T-cell (primary cell): Measurements from ENCODE around the gene FAM110A. TPM values are rescaled to one million over a fixed set of nuclear protein-coding genes. Genes with fewer than 3 reads are reported as not detected.

Source experiments
- ATAC-seq, 4 experiments: fragments of 200-7000 bp in 3 of 4; fragments of 150-1000 bp in 1 of 4; cut with Tn5 transposase; replicated peaks in 1 of 4; 1 replicate in 3 of 4; 2 replicates in 1 of 4; pipeline ENCODE4 v1.10.0; 2021; ENCODE audit warnings: moderate library complexity in 3 of 4, mild to moderate bottlenecking in 2 of 4, moderate number of reproducible peaks in 1 of 4
- CTCF ChIA-PET, 2 donors: fragments of 300-600 bp; sonication (Branson Sonifier 250); formaldehyde crosslinking; loops; one replicate each; lab custom pipeline; 2022; ENCODE audit warnings: antibody characterized with exemption in 2 of 2; lab: Charles Lee
- POLR2A ChIA-PET, 2 donors: fragments of 300-600 bp; sonication (Branson Sonifier 250); formaldehyde crosslinking; loops; one replicate each; lab custom pipeline; 2022; ENCODE audit warnings: antibody characterized with exemption in 2 of 2; lab: Charles Lee
- DNase-seq, 35 experiments: peaks; one replicate each; pipeline versions ENCODE4 v3.0.0 to v3.0.0-alpha.2; 2013 to 2023
- H3K27ac ChIP-seq: one replicate; pipeline ENCODE4 v1.5.1; 2013; ENCODE audit warnings: low read length
- H3K27me3 ChIP-seq, 2 experiments: replicated peaks in 1 of 2; 1 replicate in 1 of 2; 2 replicates in 1 of 2; pipeline versions ENCODE4 v1.6.1 to v1.7.0; 2013; ENCODE audit warnings: low read length in 1 of 2, mixed read lengths in 1 of 2; ENCODE audit not compliant: control insufficient read depth in 2 of 2, insufficient read depth in 2 of 2; ENCODE audit errors: extremely low read depth in 1 of 2
- H3K36me3 ChIP-seq, 2 donors: 1 replicate in 1 of 2; 2 replicates in 1 of 2; pipeline versions ENCODE4 v1.6.1 to v1.7.0; 2013; ENCODE audit warnings: low read length in 1 of 2; ENCODE audit not compliant: control insufficient read depth in 2 of 2, insufficient read depth in 1 of 2; ENCODE audit errors: extremely low read depth in 1 of 2
- H3K4me1 ChIP-seq, 2 experiments: 1 replicate in 1 of 2; 2 replicates in 1 of 2; pipeline versions ENCODE4 v1.6.1 to v1.7.0; 2013; ENCODE audit warnings: low read length in 2 of 2, mixed read lengths in 1 of 2; ENCODE audit not compliant: insufficient read depth in 2 of 2, control insufficient read depth in 1 of 2; ENCODE audit errors: extremely low read depth in 1 of 2
- H3K4me3 ChIP-seq, 2 donors: 1 replicate in 1 of 2; 2 replicates in 1 of 2; pipeline versions ENCODE4 v1.5.1 to v1.7.0; 2013; ENCODE audit warnings: mild to moderate bottlenecking in 2 of 2, low read length in 1 of 2, moderate library complexity in 1 of 2; ENCODE audit not compliant: control insufficient read depth in 1 of 2; ENCODE audit errors: extremely low read depth in 1 of 2
- H3K9me3 ChIP-seq: 2 replicates; pipeline ENCODE4 v1.7.0; 2013
- H3K27ac Mint-ChIP-seq, 2 donors: one replicate each; pipeline ENCODE4 v1.8.0; 2020 to 2021; ENCODE audit warnings: mild to moderate bottlenecking in 2 of 2, mixed read lengths in 2 of 2
- H3K27me3 Mint-ChIP-seq, 2 donors: one replicate each; pipeline ENCODE4 v1.8.0; 2021 to 2022; ENCODE audit warnings: mixed read lengths in 2 of 2
- H3K36me3 Mint-ChIP-seq: one replicate; pipeline ENCODE4 v1.8.0; 2021; ENCODE audit warnings: mixed read lengths
- H3K4me1 Mint-ChIP-seq, 3 donors: one replicate each; pipeline ENCODE4 v1.8.0; 2020 to 2022; ENCODE audit warnings: mixed read lengths in 3 of 3, mild to moderate bottlenecking in 1 of 3
- H3K4me3 Mint-ChIP-seq, 3 donors: one replicate each; pipeline ENCODE4 v1.8.0; 2020 to 2022; ENCODE audit warnings: mild to moderate bottlenecking in 3 of 3, mixed read lengths in 3 of 3, moderate library complexity in 3 of 3
- H3K9me3 Mint-ChIP-seq, 3 donors: one replicate each; pipeline ENCODE4 v1.8.0; 2020 to 2022; ENCODE audit warnings: mixed read lengths in 3 of 3
- WGBS: methylation state at CpG from one replicate; pipeline ENCODE4 v1.1.5; 2013; ENCODE audit warnings: missing lambda C conversion rate; ENCODE audit not compliant: insufficient coverage; 5-methylcytosine and 5-hydroxymethylcytosine counted together
- total RNA-seq, 35 experiments: library from RNA in 6 of 35; stranded (reverse) in 6 of 35; fragments of 120-200 nt in 1 of 35; gene quantifications; one replicate each; pipeline versions ENCODE4 v1.2.1 to v1.2.4 and lab custom pipeline; 2013 to 2026

Gene FAM110A
- total RNA-seq, 5 donors from 2014 or later (not counting 1 experiment from before 2014, with no cell fraction given) = 12.7 to 27.9 (median 26.9) TPM

DNA sequence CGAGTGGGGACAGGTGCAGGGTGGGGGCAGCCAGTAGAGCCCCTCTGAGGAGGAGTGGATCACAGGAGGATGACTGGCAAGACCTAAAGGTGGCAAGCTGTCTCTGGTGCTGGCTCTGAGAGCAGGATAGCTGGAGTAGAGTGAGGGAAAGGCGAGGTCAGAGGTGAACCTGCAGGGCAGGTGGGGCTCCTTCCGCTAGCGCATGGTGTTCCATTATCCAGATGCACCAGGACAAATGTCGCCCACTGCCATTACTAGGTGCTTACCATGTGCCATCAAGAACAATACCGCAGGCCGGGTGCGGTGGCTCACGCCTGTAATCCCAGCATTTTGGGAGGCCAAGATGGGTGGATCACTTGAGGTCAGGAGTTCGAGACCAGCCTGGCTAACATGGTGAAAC, 18.3 kb upstream of the FAM110A start:
- no peak overlapping the region for H3K4me3 ChIP-seq
- peaks cover 0 to 24% of the 10 kb centered on the region in 2 experiments for H3K27me3 ChIP-seq
- no peaks in the 10 kb centered on the region for H3K36me3 Mint-ChIP-seq
- H3K27me3 Mint-ChIP-seq = peaks cover 22 to 35% of the 10 kb centered on the region in 2 donors
- no peak overlapping the region for H3K27ac ChIP-seq
- no peak for ATAC-seq
- H3K4me3 Mint-ChIP-seq = no peak overlapping the region
- H3K9me3 ChIP-seq = no peaks in the 10 kb centered on the region
- WGBS = 88% methylated on average over 10 of the region's 10 CpGs
- H3K4me1 Mint-ChIP-seq = peaks cover 4 to 16% (median 9%) of the 10 kb centered on the region in 3 donors
- DNase-seq = no peak
- H3K9me3 Mint-ChIP-seq = no peaks in the 10 kb centered on the region
- POLR2A ChIA-PET = no interaction called here
- H3K36me3 ChIP-seq = no peaks in the 10 kb centered on the region
- H3K4me1 ChIP-seq = peaks cover 0 to 11% of the 10 kb centered on the region in 2 experiments
- CTCF ChIA-PET = interaction anchor here (0.5 to 2.5 kb wide), 4 partner anchors 141 to 297 kb away, joined by 3 to 28 read pairs (median 13); no protein-coding TSS in a partner anchor
- no peak overlapping the region for H3K27ac Mint-ChIP-seq

DNA sequence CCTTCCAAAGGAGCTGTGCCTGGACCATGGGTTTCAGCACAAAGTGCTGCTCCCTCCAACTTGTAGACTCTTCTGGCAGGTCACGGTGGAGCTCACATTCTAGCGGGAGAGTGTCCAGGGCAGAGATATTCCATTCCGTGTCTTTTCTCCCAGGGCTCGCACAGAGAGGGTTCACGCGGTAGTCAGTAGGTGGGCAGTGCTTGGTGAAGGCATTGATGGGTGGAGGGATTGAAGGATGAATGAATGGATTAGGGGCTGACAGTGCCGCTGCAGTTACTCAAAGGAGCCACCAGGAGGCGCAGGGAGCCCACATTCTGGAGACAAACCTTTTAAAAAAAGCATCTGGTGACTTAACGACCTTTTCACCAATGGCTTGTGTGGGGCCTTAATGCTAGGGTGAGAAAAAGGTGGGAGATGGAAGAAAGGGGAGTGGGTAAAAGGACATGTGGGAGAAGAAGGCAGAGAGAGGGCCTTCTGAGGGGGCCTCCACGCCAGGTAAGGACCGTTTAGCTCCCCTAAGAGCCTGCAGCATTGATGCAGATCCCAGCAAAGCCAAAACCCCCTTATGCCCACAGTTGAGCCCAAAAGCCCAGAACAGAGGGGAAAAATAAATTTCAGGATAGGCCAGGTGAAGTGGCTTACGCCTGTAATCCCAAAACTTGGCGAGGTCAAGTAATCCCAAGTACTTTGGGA, 17.5 kb upstream of the FAM110A start:
- Mint-ChIP-seq H3K36me3 (no peaks in the 10 kb centered on the region), H3K27ac (no peak overlapping the region), H3K4me1 (peaks cover 6 to 16% (median 12%) of the 10 kb centered on the region in 3 donors), H3K9me3 (no peaks in the 10 kb centered on the region), H3K27me3 (peaks cover 22 to 27% of the 10 kb centered on the region in 2 donors), H3K4me3 (no peak overlapping the region)
- peaks cover 0 to 11% of the 10 kb centered on the region in 2 experiments for H3K4me1 ChIP-seq
- peak; percentile 16 to 85 (median 62) for DNase-seq
- no peak overlapping the region for H3K4me3 ChIP-seq
- no peaks in the 10 kb centered on the region for H3K9me3 ChIP-seq
- H3K27ac ChIP-seq = no peak overlapping the region
- H3K27me3 ChIP-seq = peaks cover 0 to 20% of the 10 kb centered on the region in 2 experiments
- H3K36me3 ChIP-seq = no peaks in the 10 kb centered on the region
- ATAC-seq = peak; percentile 48 to 65 (median 50)
- CTCF ChIA-PET = interaction anchor here (0.5 to 2.5 kb wide), 7 partner anchors 61 to 336 kb away, joined by 3 to 28 read pairs (median 3); no protein-coding TSS in a partner anchor
- 58% methylated on average over 2 of the region's 13 CpGs for whole genome bisulfite sequencing
- POLR2A ChIA-PET = no interaction called here

DNA sequence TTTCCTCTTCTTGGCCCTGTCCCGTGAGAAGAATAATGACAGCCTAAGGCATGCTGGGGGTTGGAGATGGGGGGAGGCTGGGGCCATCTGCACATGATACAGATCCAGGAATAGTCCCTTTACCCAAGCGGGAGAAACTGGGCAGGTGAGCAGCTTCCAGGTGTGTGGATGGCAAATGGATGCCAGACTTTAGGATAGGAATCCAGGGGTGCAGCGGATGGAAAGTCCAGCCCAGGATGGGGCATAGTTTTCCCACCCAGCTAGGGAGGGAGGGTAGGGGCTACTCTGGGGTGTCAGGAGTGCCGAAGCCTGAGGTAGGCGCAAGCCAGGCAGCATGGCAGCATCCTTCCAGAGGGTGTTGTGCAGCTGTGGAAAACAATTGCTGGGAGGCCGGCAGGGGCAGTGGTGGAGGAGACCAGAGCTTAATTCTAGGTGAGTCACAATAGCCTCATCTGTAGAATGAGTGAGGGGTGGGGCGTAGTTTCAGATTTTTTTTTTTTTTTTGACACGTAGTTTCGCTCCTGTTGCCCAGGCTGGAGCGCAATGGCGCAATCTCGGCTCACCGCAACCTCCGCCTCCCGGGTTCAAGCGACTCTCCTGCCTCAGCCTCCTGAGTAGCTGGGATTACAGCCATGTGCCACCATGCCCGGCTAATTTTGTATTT, 15.4 kb upstream of the FAM110A start:
- Histone ChIP-seq H3K36me3 (no peaks in the 10 kb centered on the region), H3K27ac (no peak overlapping the region), H3K27me3 (peaks cover 0 to 27% of the 10 kb centered on the region in 2 experiments), H3K9me3 (no peaks in the 10 kb centered on the region), H3K4me1 (peaks cover 0 to 11% of the 10 kb centered on the region in 2 experiments), H3K4me3 (no peak overlapping the region)
- Mint-ChIP-seq H3K27ac (no peak overlapping the region), H3K4me3 (no peak overlapping the region), H3K36me3 (no peaks in the 10 kb centered on the region), H3K9me3 (no peaks in the 10 kb centered on the region), H3K27me3 (peaks cover 9 to 17% of the 10 kb centered on the region in 2 donors), H3K4me1 (peaks cover 6 to 16% (median 12%) of the 10 kb centered on the region in 3 donors)
- ATAC-seq = no peak
- DNase-seq = no peak
- ChIA-PET CTCF (interaction anchor here (0.6 to 2.1 kb wide), 9 partner anchors 21 to 290 kb away, joined by 3 to 15 read pairs (median 5); no protein-coding TSS in a partner anchor), POLR2A (interaction anchor here in 1 of 2 donors (0.7 kb wide), 1 partner anchor 274 kb away, joined by 5 read pairs; no protein-coding TSS in a partner anchor)
- 87% methylated on average over 8 of the region's 17 CpGs for WGBS

DNA sequence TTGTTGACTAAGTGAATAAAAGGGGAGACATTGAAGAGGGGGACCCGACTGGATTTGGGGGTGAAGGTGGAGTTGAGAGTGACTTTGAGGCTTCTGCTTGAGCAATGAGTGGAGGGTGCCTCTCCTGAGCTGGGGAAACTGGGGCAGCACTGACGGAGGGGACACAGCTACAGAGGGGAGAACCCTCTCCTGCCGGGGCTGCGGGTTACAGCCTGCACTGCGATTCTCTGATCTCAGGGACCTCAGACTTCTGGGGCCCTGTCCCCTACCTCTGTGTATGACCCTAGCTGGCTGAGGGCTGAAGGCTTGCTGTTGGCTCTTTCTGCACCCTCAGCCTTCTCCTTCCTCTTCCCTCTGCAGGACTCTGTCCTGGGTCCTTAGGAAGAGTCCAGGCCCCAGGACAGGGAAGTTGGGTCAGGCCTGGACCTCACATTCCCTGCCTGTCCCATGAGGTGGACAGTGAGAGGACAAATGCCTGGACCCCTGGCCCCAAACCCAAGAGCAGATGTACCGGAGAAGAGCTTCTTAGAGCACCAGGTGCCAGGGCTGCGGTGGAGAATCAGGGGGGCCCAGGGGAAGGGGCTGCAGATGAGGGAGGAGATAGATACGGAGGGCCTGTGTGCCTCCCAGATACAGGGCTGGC, 13.7 kb upstream of the FAM110A start:
- Histone ChIP-seq H3K27ac (no peak overlapping the region), H3K27me3 (peaks cover 0 to 23% of the 10 kb centered on the region in 2 experiments), H3K36me3 (no peaks in the 10 kb centered on the region), H3K4me1 (peaks cover 0 to 11% of the 10 kb centered on the region in 2 experiments), H3K4me3 (no peak overlapping the region), H3K9me3 (no peaks in the 10 kb centered on the region)
- no peak overlapping the region for H3K4me3 Mint-ChIP-seq
- peaks cover 6 to 11% of the 10 kb centered on the region in 2 donors for H3K27me3 Mint-ChIP-seq
- ChIA-PET POLR2A (no interaction called here), CTCF (interaction anchor here (2.0 to 2.1 kb wide), 2 partner anchors 136 to 137 kb away, joined by 5 to 15 read pairs; no protein-coding TSS in a partner anchor)
- 96% methylated on average over 3 of the region's 8 CpGs for WGBS
- no peaks in the 10 kb centered on the region for H3K36me3 Mint-ChIP-seq
- no peak for DNase-seq
- H3K27ac Mint-ChIP-seq = peak overlapping the region; percentile 28 to 43
- H3K4me1 Mint-ChIP-seq = peaks cover 6 to 16% (median 12%) of the 10 kb centered on the region in 3 donors
- no peak for ATAC-seq
- H3K9me3 Mint-ChIP-seq = no peaks in the 10 kb centered on the region

DNA sequence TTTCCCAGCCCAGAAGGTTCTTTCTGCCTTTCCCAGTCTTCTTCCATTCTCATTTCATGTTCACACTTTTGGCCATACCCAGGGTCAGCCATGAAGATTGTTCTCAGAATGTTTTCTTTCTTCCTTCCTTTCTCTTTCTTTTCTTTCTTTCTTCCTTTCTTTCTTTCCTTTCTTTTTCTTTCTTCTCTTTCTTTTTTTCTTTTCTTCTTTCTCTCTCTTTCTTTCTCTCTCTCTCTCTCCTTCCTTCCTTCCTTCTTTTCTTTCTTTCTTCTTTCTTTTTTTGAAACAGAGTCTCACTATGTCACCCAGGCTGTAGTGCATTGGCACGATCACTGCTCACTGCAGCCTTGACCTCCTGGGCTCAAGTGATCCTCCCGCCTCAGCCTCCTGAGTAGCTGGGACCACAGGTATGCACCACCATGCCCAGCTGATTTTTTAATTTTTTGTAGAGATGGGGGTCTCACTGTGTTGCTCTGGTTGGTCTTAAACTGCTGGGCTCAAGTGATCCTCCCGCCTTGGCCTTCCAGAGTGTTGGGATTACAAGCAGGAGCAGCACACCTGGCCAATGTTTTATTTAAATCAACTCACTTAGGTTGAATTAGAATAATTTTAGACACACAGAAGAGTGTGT, 13.1 kb upstream of the FAM110A start:
- ChIA-PET CTCF (no interaction called here), POLR2A (no interaction called here)
- peak overlapping the region in 1 of 2 donors; percentile 62 for H3K27ac Mint-ChIP-seq
- no peaks in the 10 kb centered on the region for H3K36me3 Mint-ChIP-seq
- Histone ChIP-seq H3K4me1 (peaks cover 0 to 11% of the 10 kb centered on the region in 2 experiments), H3K27ac (no peak overlapping the region), H3K9me3 (no peaks in the 10 kb centered on the region), H3K36me3 (no peaks in the 10 kb centered on the region), H3K27me3 (peaks cover 0 to 18% of the 10 kb centered on the region in 2 experiments), H3K4me3 (no peak overlapping the region)
- DNase-seq = no peak
- H3K9me3 Mint-ChIP-seq = no peaks in the 10 kb centered on the region
- no peak overlapping the region for H3K4me3 Mint-ChIP-seq
- no CpG with 5 or more reads among the region's 3 CpGs for WGBS
- H3K27me3 Mint-ChIP-seq = peaks cover 0 to 6% of the 10 kb centered on the region in 2 donors
- no peak for ATAC-seq
- peaks cover 6 to 16% (median 12%) of the 10 kb centered on the region in 3 donors for H3K4me1 Mint-ChIP-seq
